NCI-H345 treated with DMSO at 0.1 percent for 48 hours (cell line): ENCODE measurements around the gene MKLN1.
A peak's percentile ranks its signal among the peaks of the same experiment; 100 is the strongest.
"Not testable (repeated sequence)": the region's sequence is repeated elsewhere in the genome, so short reads cannot be mapped to it uniquely, and the experiment has no call there.

ENCODE experiments used
- DNase-seq: peaks from one replicate; lab custom pipeline; 2025; ENCODE audit not compliant: unreplicated experiment; lab: John Stamatoyannopoulos, UW

The MKLN1 gene

GRCh38 chr7:131388126-131388525 lies 60.5 kb downstream of the MKLN1 start:
- DNase-seq = no peak

- no peak for DNase-seq
Measured at GRCh38 chr7:131390275-131390674, 62.6 kb downstream of the MKLN1 start.

- no peak for DNase-seq
Measured at GRCh38 chr7:131391145-131391544, 63.5 kb downstream of the MKLN1 start.

GRCh38 chr7:131400681-131401176 lies 73.1 kb downstream of the MKLN1 start:
- DNase-seq = no peak

GRCh38 chr7:131401194-131401593 lies 73.5 kb downstream of the MKLN1 start:
- DNase-seq = no peak

- no peak for DNase-seq
Measured at GRCh38 chr7:131403322-131403721, 75.6 kb downstream of the MKLN1 start.

GRCh38 chr7:131404226-131404911 lies 76.7 kb downstream of the MKLN1 start:
- DNase-seq = no peak

- no peak for DNase-seq
Measured at GRCh38 chr7:131409129-131409766, 81.6 kb downstream of the MKLN1 start.

GRCh38 chr7:131412031-131412430 lies 84.4 kb downstream of the MKLN1 start:
- no peak for DNase-seq

GRCh38 chr7:131413711-131414110 lies 86.0 kb downstream of the MKLN1 start:
- no peak for DNase-seq

GRCh38 chr7:131424219-131424822 lies 96.6 kb downstream of the MKLN1 start:
- peak; percentile 45 for DNase-seq

GRCh38 chr7:131425992-131426391 lies 98.3 kb downstream of the MKLN1 start:
- DNase-seq = no peak

GRCh38 chr7:131430826-131431225 lies 103.2 kb downstream of the MKLN1 start:
- not testable (repeated sequence) for DNase-seq

GRCh38 chr7:131431289-131431688 lies 103.6 kb downstream of the MKLN1 start:
- peak; percentile 29 for DNase-seq

GRCh38 chr7:131431756-131432155 lies 104.1 kb downstream of the MKLN1 start:
- DNase-seq = no peak

GRCh38 chr7:131436384-131436783 lies 108.7 kb downstream of the MKLN1 start:
- DNase-seq = no peak

- DNase-seq = no peak
Measured at GRCh38 chr7:131438969-131439368, 111.3 kb downstream of the MKLN1 start.

- no peak for DNase-seq
Measured at GRCh38 chr7:131443496-131443895, 115.8 kb downstream of the MKLN1 start.

GRCh38 chr7:131444683-131445082 lies 117.0 kb downstream of the MKLN1 start:
- DNase-seq = no peak

- no peak for DNase-seq
Measured at GRCh38 chr7:131449373-131449902, 121.8 kb downstream of the MKLN1 start.

GRCh38 chr7:131454498-131454897 lies 126.8 kb downstream of the MKLN1 start:
- no peak for DNase-seq

- no peak for DNase-seq
Measured at GRCh38 chr7:131455001-131455400, 127.3 kb downstream of the MKLN1 start.
